ENCODE data around the gene CLCNKB. TPM values are rescaled to one million over a fixed set of nuclear protein-coding genes. Genes with fewer than 3 reads are reported as not detected.

Gene CLCNKB
- total RNA-seq, 1 experiment from 2014 or later = not detected

- in situ Hi-C loops (cut with HindIII; ENCODE audit: low pct_unique_long_range_greater_than_20kb, low sequenced_read_pairs) = no loop called here
These were observed 44.2 kb downstream of the CLCNKB start for GRCh38 chr1:16087733-16088132.

GRCh38 chr1:16088351-16088911 lies 44.8 kb downstream of the CLCNKB start:
- TF ChIP-seq POLR2AphosphoS5 (IDR thresholded peaks at IDR 0.05; ENCODE audit: low read depth, low read length) (no peak), TCF7L2 (IDR thresholded peaks at IDR 0.05; ENCODE audit: low read depth, low read length) (no peak), SIN3A (IDR thresholded peaks at IDR 0.05; ENCODE audit: borderline replicate concordance, insufficient read depth, low read depth, low read length) (no peak), REST (IDR thresholded peaks at IDR 0.05; ENCODE audit: insufficient read depth in 1 of 2, low read depth in 2 of 2, low read length in 1 of 2) (no peak)
- TF ChIP-seq, protein P1, sequence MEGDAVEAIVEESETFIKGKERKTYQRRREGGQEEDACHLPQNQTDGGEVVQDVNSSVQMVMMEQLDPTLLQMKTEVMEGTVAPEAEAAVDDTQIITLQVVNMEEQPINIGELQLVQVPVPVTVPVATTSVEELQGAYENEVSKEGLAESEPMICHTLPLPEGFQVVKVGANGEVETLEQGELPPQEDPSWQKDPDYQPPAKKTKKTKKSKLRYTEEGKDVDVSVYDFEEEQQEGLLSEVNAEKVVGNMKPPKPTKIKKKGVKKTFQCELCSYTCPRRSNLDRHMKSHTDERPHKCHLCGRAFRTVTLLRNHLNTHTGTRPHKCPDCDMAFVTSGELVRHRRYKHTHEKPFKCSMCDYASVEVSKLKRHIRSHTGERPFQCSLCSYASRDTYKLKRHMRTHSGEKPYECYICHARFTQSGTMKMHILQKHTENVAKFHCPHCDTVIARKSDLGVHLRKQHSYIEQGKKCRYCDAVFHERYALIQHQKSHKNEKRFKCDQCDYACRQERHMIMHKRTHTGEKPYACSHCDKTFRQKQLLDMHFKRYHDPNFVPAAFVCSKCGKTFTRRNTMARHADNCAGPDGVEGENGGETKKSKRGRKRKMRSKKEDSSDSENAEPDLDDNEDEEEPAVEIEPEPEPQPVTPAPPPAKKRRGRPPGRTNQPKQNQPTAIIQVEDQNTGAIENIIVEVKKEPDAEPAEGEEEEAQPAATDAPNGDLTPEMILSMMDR (IDR thresholded peaks at IDR 0.05) = no peak
- H3K4me1 ChIP-seq (ENCODE audit: control insufficient read depth, insufficient read depth, low read length) = peaks cover 11% of the 10 kb centered on the region
- POLR2A ChIA-PET = no interaction called here
- no peak for DNase-seq (ENCODE audit: low read depth, low spot score)
- no peaks in the 10 kb centered on the region for H3K36me3 ChIP-seq (ENCODE audit: control insufficient read depth, insufficient read depth, low read length)
- in situ Hi-C loops (cut with HindIII; ENCODE audit: low pct_unique_long_range_greater_than_20kb, low sequenced_read_pairs) = no loop called here
- H3K4me3 ChIP-seq (ENCODE audit: low read depth in 2 of 2, low read length in 2 of 2) = no peak overlapping the region
- ATAC-seq = no peak
- no TSS peak for BruUV-seq (replicated peaks)
- intact Hi-C loops (cut with micrococcal nuclease; ENCODE audit: unreplicated experiment) = no loop called here
- no peaks in the 10 kb centered on the region for H3K9me3 ChIP-seq (ENCODE audit: control insufficient read depth, insufficient read depth, low read depth, low read length)
- H3K27me3 ChIP-seq (ENCODE audit: control insufficient read depth, insufficient read depth, low read length) = no peaks in the 10 kb centered on the region
- CTCF ChIA-PET = interaction anchor here (0.5 to 0.6 kb wide), 2 partner anchors 153 to 265 kb away, joined by 3 read pairs; no protein-coding TSS in a partner anchor
- H3K27ac ChIP-seq (ENCODE audit: low read length) = no peak overlapping the region

More at GRCh38 chr1:16087733-16088132, 44.2 kb downstream of the CLCNKB start:
- H3K4me1 ChIP-seq (ENCODE audit: control insufficient read depth, insufficient read depth, low read length) = peaks cover 13% of the 10 kb centered on the region
- no peak overlapping the region for H3K27ac ChIP-seq (ENCODE audit: low read length)
- no peaks in the 10 kb centered on the region for H3K27me3 ChIP-seq (ENCODE audit: control insufficient read depth, insufficient read depth, low read length)
- no TSS peak for BruUV-seq (replicated peaks)
- H3K36me3 ChIP-seq (ENCODE audit: control insufficient read depth, insufficient read depth, low read length) = no peaks in the 10 kb centered on the region
- CTCF ChIA-PET = interaction anchor here (0.6 kb wide), 1 partner anchor 154 kb away, joined by 3 read pairs; no protein-coding TSS in a partner anchor
- H3K9me3 ChIP-seq (ENCODE audit: control insufficient read depth, insufficient read depth, low read depth, low read length) = no peaks in the 10 kb centered on the region
- ATAC-seq (no peak), DNase-seq (ENCODE audit: low read depth, low spot score) (no peak)
- intact Hi-C loops (cut with micrococcal nuclease; ENCODE audit: unreplicated experiment) = no loop called here
- POLR2A ChIA-PET = no interaction called here
- H3K4me3 ChIP-seq (ENCODE audit: low read depth in 2 of 2, low read length in 2 of 2) = no peak overlapping the region
- TF ChIP-seq POLR2AphosphoS5 (IDR thresholded peaks at IDR 0.05; ENCODE audit: low read depth, low read length) (no peak), REST (IDR thresholded peaks at IDR 0.05; ENCODE audit: insufficient read depth in 1 of 2, low read depth in 2 of 2, low read length in 1 of 2) (no peak), TCF7L2 (IDR thresholded peaks at IDR 0.05; ENCODE audit: low read depth, low read length) (no peak)
- TF ChIP-seq, protein P1 (IDR thresholded peaks at IDR 0.05) = no peak
